PFSK-1 (cell line): ENCODE measurements around the gene SMG6.
A peak's percentile ranks its signal among the peaks of the same experiment; 100 is the strongest.

Experiments used
- FOXP2 ChIP-seq: optimal IDR thresholded peaks from 2 replicates; pipeline ENCODE3; 2011; ENCODE audit warnings: borderline replicate concordance, control low read depth, inconsistent platforms; ENCODE audit not compliant: insufficient read depth; ENCODE audit errors: extremely low read length, extremely low read depth
- POLR2AphosphoS5 ChIP-seq: IDR thresholded peaks from 2 replicates; pipeline ENCODE4 v1.6.1; 2012; ENCODE audit warnings: low read depth, mild to moderate bottlenecking, control low read depth, low read length, moderate library complexity
- REST ChIP-seq, 2 experiments: IDR thresholded peaks; 2 replicates each; pipeline versions ENCODE4 v1.6.1 to v1.8.0; 2011 to 2012; ENCODE audit warnings: low read depth in 2 of 2, low read length in 2 of 2, control low read depth in 1 of 2, inconsistent platforms in 1 of 2, mild to moderate bottlenecking in 1 of 2, moderate library complexity in 1 of 2; ENCODE audit not compliant: insufficient read depth in 1 of 2
- SIN3A ChIP-seq: IDR thresholded peaks from 2 replicates; pipeline ENCODE4 v1.6.1; 2012; ENCODE audit warnings: mild to moderate bottlenecking, low read length, moderate library complexity, borderline replicate concordance; ENCODE audit not compliant: insufficient read depth
- TAF1 ChIP-seq: IDR thresholded peaks from 2 replicates; pipeline ENCODE4 v1.6.1; 2012; ENCODE audit warnings: low read length, control low read depth, borderline replicate concordance; ENCODE audit not compliant: insufficient read depth

Gene SMG6

GRCh38 chr17:2090804-2091534 is 212.6 kb downstream of the SMG6 start:
- TF ChIP-seq POLR2AphosphoS5, result peak; percentile 84
- TF ChIP-seq FOXP2, result peak; percentile 54
- peak; percentile 88; the same call in 1 of the 2 replicates for TF ChIP-seq TAF1
- 0 out of 4 replicates have a peak, but pooled peaks of 1 of the 2 experiments have one; percentile 49 for TF ChIP-seq REST (IDR thresholded peaks at IDR 0.05; ENCODE audit: insufficient read depth in 1 of 2, low read depth in 2 of 2, low read length in 2 of 2)
- TF ChIP-seq SIN3A, result peak; percentile 72; the same call in 1 of the 2 replicates

- no peak for TF ChIP-seq SIN3A
- no peak for TF ChIP-seq REST (IDR thresholded peaks at IDR 0.05; ENCODE audit: insufficient read depth in 1 of 2, low read depth in 2 of 2, low read length in 2 of 2)
- TF ChIP-seq POLR2AphosphoS5, result no peak
- no peak for TF ChIP-seq FOXP2
- TF ChIP-seq TAF1, result no peak
Observed at GRCh38 chr17:2090210-2090641, 213.4 kb downstream of the SMG6 start.

GRCh38 chr17:2089021-2089422 is 214.6 kb downstream of the SMG6 start:
- TF ChIP-seq FOXP2 (no peak), POLR2AphosphoS5 (0 out of 2 replicates have a peak, but pooled peaks have one; percentile 49), TAF1 (no peak)

- TF ChIP-seq POLR2AphosphoS5 (0 out of 2 replicates have a peak, but pooled peaks have one; percentile 9), FOXP2 (no peak)
Observed at GRCh38 chr17:2087597-2088211, 215.9 kb downstream of the SMG6 start.

GRCh38 chr17:2086306-2086705 is 217.3 kb downstream of the SMG6 start:
- TF ChIP-seq SIN3A (no peak), POLR2AphosphoS5 (no peak), FOXP2 (no peak), REST (IDR thresholded peaks at IDR 0.05; ENCODE audit: insufficient read depth in 1 of 2, low read depth in 2 of 2, low read length in 2 of 2) (no peak), TAF1 (no peak)

- TF ChIP-seq TAF1 (no peak), REST (IDR thresholded peaks at IDR 0.05; ENCODE audit: insufficient read depth in 1 of 2, low read depth in 2 of 2, low read length in 2 of 2) (no peak), SIN3A (no peak), FOXP2 (no peak), POLR2AphosphoS5 (no peak)
Observed at GRCh38 chr17:2085648-2085949, 218.0 kb downstream of the SMG6 start.
